Small intestine (tissue), 7 donors: Measurements from ENCODE around the gene GLRA3. TPM values are rescaled to one million over a fixed set of nuclear protein-coding genes. Genes with fewer than 3 reads are reported as not detected.

Experiments
- DNase-seq, 2 donors: peaks; one replicate each; pipeline versions ENCODE4 v3.0.0 to v3.0.0-alpha.2; 2013
- FAIRE-seq: peaks from 2 replicates; lab custom pipeline; 2012; peaks lifted over from hg19 to GRCh38; lab: Jason Lieb, UNC
- H3K27ac ChIP-seq, 3 donors: one replicate each; pipeline ENCODE4 v1.5.1; 2013; ENCODE audit warnings: low read length in 2 of 3, mild to moderate bottlenecking in 2 of 3, control low read depth in 1 of 3, inconsistent platforms in 1 of 3, low read depth in 1 of 3, moderate library complexity in 1 of 3
- H3K27me3 ChIP-seq, 3 donors: one replicate each; pipeline ENCODE4 v1.6.1; 2013; ENCODE audit warnings: low read length in 3 of 3, inconsistent platforms in 1 of 3; ENCODE audit not compliant: control insufficient read depth in 3 of 3, insufficient read depth in 3 of 3
- H3K36me3 ChIP-seq, 3 donors: one replicate each; pipeline ENCODE4 v1.6.1; 2013; ENCODE audit warnings: low read length in 3 of 3, inconsistent platforms in 1 of 3, low read depth in 1 of 3, mild to moderate bottlenecking in 1 of 3, moderate library complexity in 1 of 3; ENCODE audit not compliant: control insufficient read depth in 3 of 3, insufficient read depth in 2 of 3
- H3K4me1 ChIP-seq, 3 donors: one replicate each; pipeline ENCODE4 v1.6.1; 2013; ENCODE audit warnings: low read length in 2 of 3, inconsistent platforms in 1 of 3, low read depth in 1 of 3, mild to moderate bottlenecking in 1 of 3, moderate library complexity in 1 of 3; ENCODE audit not compliant: control insufficient read depth in 3 of 3, insufficient read depth in 2 of 3
- H3K4me3 ChIP-seq, 3 donors: one replicate each; pipeline ENCODE4 v1.5.1; 2013; ENCODE audit warnings: low read length in 3 of 3, control low read depth in 1 of 3, inconsistent platforms in 1 of 3, low read depth in 1 of 3, mild to moderate bottlenecking in 1 of 3, moderate library complexity in 1 of 3
- H3K9me3 ChIP-seq, 2 donors: one replicate each; pipeline ENCODE4 v1.6.1; 2013; ENCODE audit warnings: low read depth in 1 of 2, low read length in 1 of 2; ENCODE audit not compliant: control insufficient read depth in 2 of 2, insufficient read depth in 1 of 2
- WGBS, 3 donors: extraction: QIAGEN DNeasy Blood & Tissue Kit; methylation state at CpG; one replicate each; pipeline ENCODE4 v1.1.7; 2013; 5-methylcytosine and 5-hydroxymethylcytosine counted together
- polyA plus RNA-seq, 4 donors: library from polyadenylated mRNA; stranded (reverse) in 3 of 4; unstranded in 1 of 4; fragments of 200-250 nt in 3 of 4; fragments of 120-200 nt in 1 of 4; gene quantifications; one replicate each; pipeline versions ENCODE4 v1.2.1 to v1.2.3, GENCODE V29; 2013
- donor health status: healthy with polysubstance abuse.
- donor health status: control.
- donor health status: control.
- donor health status: Bipolar disorder and iron deficiency.
- donor health status: healthy.

The GLRA3 gene
- polyA plus RNA-seq, 4 donors, result 0.04 to 0.28 TPM; not detected in 2

- H3K36me3 ChIP-seq, result no peaks in the 10 kb centered on the region
- no peaks in the 10 kb centered on the region for H3K27me3 ChIP-seq
- H3K27ac ChIP-seq, result no peak overlapping the region
- 80 to 90% (median 84%) methylated on average over 3 of the region's 3 CpGs for WGBS, 3 donors
- no peaks in the 10 kb centered on the region for H3K9me3 ChIP-seq
- DNase-seq, result no peak
- H3K4me3 ChIP-seq, result no peak overlapping the region
- no peak for FAIRE-seq
- H3K4me1 ChIP-seq, result no peaks in the 10 kb centered on the region
Observed at GRCh38 chr4:174592256-174592984, 236.6 kb downstream of the GLRA3 start.

- DNase-seq (peak in 1 of 2 donors; percentile 20), FAIRE-seq (no peak)
- H3K27ac ChIP-seq, result no peak overlapping the region
- H3K4me3 ChIP-seq, result no peak overlapping the region
- H3K9me3 ChIP-seq, result no peaks in the 10 kb centered on the region
- H3K4me1 ChIP-seq, result no peaks in the 10 kb centered on the region
- 29 to 51% (median 38%) methylated on average over 5 of the region's 5 CpGs for WGBS, 3 donors
- no peaks in the 10 kb centered on the region for H3K27me3 ChIP-seq
- no peaks in the 10 kb centered on the region for H3K36me3 ChIP-seq
Observed at GRCh38 chr4:174591243-174592021, 237.6 kb downstream of the GLRA3 start.

DNA sequence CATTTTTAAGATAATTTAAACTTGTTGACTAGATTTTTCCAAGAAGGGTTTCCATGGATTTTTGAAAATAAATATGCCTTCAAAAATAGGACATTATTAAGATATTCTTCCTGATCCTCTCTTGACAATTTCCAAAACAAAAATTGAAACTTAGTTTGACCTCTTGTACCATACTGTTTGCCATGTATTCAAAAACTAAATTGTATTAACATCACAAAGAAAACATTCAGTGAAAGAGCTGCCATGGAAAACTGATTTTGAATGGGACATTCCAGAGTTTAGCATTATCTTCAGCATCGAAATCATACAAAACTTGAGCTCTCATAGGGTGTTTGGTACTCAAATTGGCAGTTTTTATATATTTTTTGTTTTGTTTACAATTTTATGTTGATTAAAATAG is 238.7 kb downstream of the GLRA3 start:
- Histone ChIP-seq H3K27me3 (no peaks in the 10 kb centered on the region), H3K4me1 (no peaks in the 10 kb centered on the region), H3K9me3 (no peaks in the 10 kb centered on the region), H3K27ac (no peak overlapping the region), H3K4me3 (no peak overlapping the region), H3K36me3 (no peaks in the 10 kb centered on the region)
- FAIRE-seq, result peak; percentile 81
- WGBS, 3 donors, result 79 to 92% (median 85%) methylated on average over 1 of the region's 1 CpG
- DNase-seq, result no peak

Other genes with a start within 250 kb of the GLRA3 start
- gene ADAM29, start 89.1 kb upstream of the GLRA3 start, polyA plus RNA-seq, result under 1 TPM in 1 of 4 donors, not detected in 3; 0.01 TPM